ENCODE measurements around the gene OPCML. TPM values are rescaled to one million over a fixed set of nuclear protein-coding genes. Genes with fewer than 3 reads are reported as not detected.

The OPCML gene
- total RNA-seq, 1 experiment from 2014 or later: 0.13 TPM

DNA sequence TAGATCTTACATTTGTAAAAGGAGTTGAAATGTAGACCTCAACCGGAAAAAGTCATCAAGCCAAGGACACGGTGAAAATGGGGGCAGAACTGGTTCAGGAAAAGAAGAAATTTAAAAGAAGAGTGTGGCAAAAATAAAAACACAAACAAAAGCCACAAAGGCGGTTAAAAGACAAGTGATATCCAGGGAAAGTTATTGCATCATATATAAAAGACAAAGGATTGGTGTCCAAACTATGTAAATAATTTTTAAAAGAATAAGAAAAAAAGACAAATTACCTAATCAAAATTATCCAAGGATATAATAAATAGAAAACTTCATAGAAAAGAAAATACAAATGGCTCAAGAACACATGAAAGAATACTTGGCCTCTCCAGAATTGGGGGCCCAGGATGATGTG is 45.1 kb upstream of the OPCML start:
- Histone ChIP-seq H3K4me1 (ENCODE audit: insufficient read depth, low read length, poor library complexity, severe bottlenecking) (no peaks in the 10 kb centered on the region), H3K27me3 (replicated peaks; ENCODE audit: insufficient read depth, low read depth, low read length, poor library complexity) (no peaks in the 10 kb centered on the region), H3K4me3 (ENCODE audit: low read depth, low read length, poor library complexity, severe bottlenecking) (no peak overlapping the region), H3K9me3 (ENCODE audit: low read depth, low read length, poor library complexity, severe bottlenecking) (peaks cover 23% of the 10 kb centered on the region), H3K27ac (ENCODE audit: low read depth, low read length, poor library complexity, severe bottlenecking) (no peak overlapping the region), H3K36me3 (ENCODE audit: insufficient read depth, low read length, poor library complexity, severe bottlenecking) (no peaks in the 10 kb centered on the region)
- BruUV-seq (replicated peaks): no TSS peak
- ChIA-PET CTCF (no interaction called here), POLR2A (ENCODE audit: low non-redundant PET) (no interaction called here)
- intact Hi-C loops (cut with micrococcal nuclease; ENCODE audit: unreplicated experiment): no loop called here
- DNase-seq (ENCODE audit: low spot score): no peak
- no peak for TF ChIP-seq EZH2 (IDR thresholded peaks at IDR 0.05; ENCODE audit: borderline replicate concordance, low read depth, low read length, poor library complexity, severe bottlenecking)
- TF ChIP-seq, protein P1, sequence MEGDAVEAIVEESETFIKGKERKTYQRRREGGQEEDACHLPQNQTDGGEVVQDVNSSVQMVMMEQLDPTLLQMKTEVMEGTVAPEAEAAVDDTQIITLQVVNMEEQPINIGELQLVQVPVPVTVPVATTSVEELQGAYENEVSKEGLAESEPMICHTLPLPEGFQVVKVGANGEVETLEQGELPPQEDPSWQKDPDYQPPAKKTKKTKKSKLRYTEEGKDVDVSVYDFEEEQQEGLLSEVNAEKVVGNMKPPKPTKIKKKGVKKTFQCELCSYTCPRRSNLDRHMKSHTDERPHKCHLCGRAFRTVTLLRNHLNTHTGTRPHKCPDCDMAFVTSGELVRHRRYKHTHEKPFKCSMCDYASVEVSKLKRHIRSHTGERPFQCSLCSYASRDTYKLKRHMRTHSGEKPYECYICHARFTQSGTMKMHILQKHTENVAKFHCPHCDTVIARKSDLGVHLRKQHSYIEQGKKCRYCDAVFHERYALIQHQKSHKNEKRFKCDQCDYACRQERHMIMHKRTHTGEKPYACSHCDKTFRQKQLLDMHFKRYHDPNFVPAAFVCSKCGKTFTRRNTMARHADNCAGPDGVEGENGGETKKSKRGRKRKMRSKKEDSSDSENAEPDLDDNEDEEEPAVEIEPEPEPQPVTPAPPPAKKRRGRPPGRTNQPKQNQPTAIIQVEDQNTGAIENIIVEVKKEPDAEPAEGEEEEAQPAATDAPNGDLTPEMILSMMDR (conservative IDR thresholded peaks at IDR 0.05; ENCODE audit: low read depth, low read length): no peak

DNA sequence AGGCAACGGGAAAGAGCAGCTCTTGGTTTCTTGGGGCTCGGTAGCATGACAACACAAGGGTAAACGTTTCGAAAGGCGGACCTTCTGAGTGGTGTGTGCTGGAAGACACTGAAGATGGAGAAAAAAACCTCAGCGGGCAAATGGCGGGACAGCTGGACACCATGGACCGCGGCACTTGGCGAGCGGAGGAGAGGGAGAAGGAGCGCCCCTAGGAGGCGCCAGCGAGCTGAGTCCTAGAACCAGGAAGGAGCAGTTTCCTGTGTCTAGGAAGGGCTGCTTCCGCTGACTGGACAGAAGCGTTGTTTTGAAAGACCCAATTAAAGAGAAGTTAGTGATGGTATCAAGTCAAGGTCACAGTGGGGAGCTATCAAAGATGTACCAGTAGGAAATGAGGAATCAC is 44.0 kb upstream of the OPCML start:
- no TSS peak for BruUV-seq (replicated peaks)
- DNase-seq (ENCODE audit: low spot score): no peak
- TF ChIP-seq EZH2 (IDR thresholded peaks at IDR 0.05; ENCODE audit: borderline replicate concordance, low read depth, low read length, poor library complexity, severe bottlenecking): no peak
- TF ChIP-seq, protein P1 (conservative IDR thresholded peaks at IDR 0.05; ENCODE audit: low read depth, low read length): peak; percentile 37

GRCh38 chr11:133573081-133573480 is 40.8 kb upstream of the OPCML start:
- no TSS peak for BruUV-seq (replicated peaks)
- H3K4me3 ChIP-seq (ENCODE audit: low read depth, low read length, poor library complexity, severe bottlenecking): no peak overlapping the region
- H3K4me1 ChIP-seq (ENCODE audit: insufficient read depth, low read length, poor library complexity, severe bottlenecking): no peaks in the 10 kb centered on the region
- intact Hi-C loops (cut with micrococcal nuclease; ENCODE audit: unreplicated experiment): no loop called here
- DNase-seq (ENCODE audit: low spot score): no peak
- TF ChIP-seq, protein P1 (conservative IDR thresholded peaks at IDR 0.05; ENCODE audit: low read depth, low read length): no peak
- TF ChIP-seq EZH2 (IDR thresholded peaks at IDR 0.05; ENCODE audit: borderline replicate concordance, low read depth, low read length, poor library complexity, severe bottlenecking): no peak
- ChIA-PET POLR2A (ENCODE audit: low non-redundant PET) (no interaction called here), CTCF (no interaction called here)
- peaks cover 26% of the 10 kb centered on the region for H3K9me3 ChIP-seq (ENCODE audit: low read depth, low read length, poor library complexity, severe bottlenecking)
- H3K27me3 ChIP-seq (replicated peaks; ENCODE audit: insufficient read depth, low read depth, low read length, poor library complexity): no peaks in the 10 kb centered on the region
- H3K36me3 ChIP-seq (ENCODE audit: insufficient read depth, low read length, poor library complexity, severe bottlenecking): no peaks in the 10 kb centered on the region
- H3K27ac ChIP-seq (ENCODE audit: low read depth, low read length, poor library complexity, severe bottlenecking): no peak overlapping the region

More for the DNA sequence above, 44.0 kb upstream of the OPCML start:
- H3K27ac ChIP-seq (ENCODE audit: low read depth, low read length, poor library complexity, severe bottlenecking): no peak overlapping the region
- intact Hi-C loops (cut with micrococcal nuclease; ENCODE audit: unreplicated experiment): no loop called here
- H3K36me3 ChIP-seq (ENCODE audit: insufficient read depth, low read length, poor library complexity, severe bottlenecking): no peaks in the 10 kb centered on the region
- ChIA-PET POLR2A (ENCODE audit: low non-redundant PET) (no interaction called here), CTCF (no interaction called here)
- no peaks in the 10 kb centered on the region for H3K4me1 ChIP-seq (ENCODE audit: insufficient read depth, low read length, poor library complexity, severe bottlenecking)
- H3K4me3 ChIP-seq (ENCODE audit: low read depth, low read length, poor library complexity, severe bottlenecking): no peak overlapping the region
- peaks cover 25% of the 10 kb centered on the region for H3K9me3 ChIP-seq (ENCODE audit: low read depth, low read length, poor library complexity, severe bottlenecking)
- H3K27me3 ChIP-seq (replicated peaks; ENCODE audit: insufficient read depth, low read depth, low read length, poor library complexity): no peaks in the 10 kb centered on the region

Data from A673 (cell line).